ENCODE results near the gene DES.

The DES gene

DNA sequence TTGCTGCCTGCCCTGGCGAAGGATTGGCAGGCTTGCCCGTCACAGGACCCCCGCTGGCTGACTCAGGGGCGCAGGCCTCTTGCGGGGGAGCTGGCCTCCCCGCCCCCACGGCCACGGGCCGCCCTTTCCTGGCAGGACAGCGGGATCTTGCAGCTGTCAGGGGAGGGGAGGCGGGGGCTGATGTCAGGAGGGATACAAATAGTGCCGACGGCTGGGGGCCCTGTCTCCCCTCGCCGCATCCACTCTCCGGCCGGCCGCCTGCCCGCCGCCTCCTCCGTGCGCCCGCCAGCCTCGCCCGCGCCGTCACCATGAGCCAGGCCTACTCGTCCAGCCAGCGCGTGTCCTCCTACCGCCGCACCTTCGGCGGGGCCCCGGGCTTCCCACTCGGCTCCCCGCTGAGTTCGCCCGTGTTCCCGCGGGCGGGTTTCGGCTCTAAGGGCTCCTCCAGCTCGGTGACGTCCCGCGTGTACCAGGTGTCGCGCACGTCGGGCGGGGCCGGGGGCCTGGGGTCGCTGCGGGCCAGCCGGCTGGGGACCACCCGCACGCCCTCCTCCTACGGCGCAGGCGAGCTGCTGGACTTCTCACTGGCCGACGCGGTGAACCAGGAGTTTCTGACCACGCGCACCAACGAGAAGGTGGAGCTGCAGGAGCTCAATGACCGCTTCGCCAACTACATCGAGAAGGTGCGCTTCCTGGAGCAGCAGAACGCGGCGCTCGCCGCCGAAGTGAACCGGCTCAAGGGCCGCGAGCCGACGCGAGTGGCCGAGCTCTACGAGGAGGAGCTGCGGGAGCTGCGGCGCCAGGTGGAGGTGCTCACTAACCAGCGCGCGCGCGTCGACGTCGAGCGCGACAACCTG lies at the start of gene DES:
Gene DES, plus strand, starts transcription at position 223 of the 857 bp plus-strand sequence. Its CDS starts 86 bp downstream, at position 309.
- peak; percentile 40 for DNase-seq (ENCODE audit: low read depth)
- TF ChIP-seq, protein P1, sequence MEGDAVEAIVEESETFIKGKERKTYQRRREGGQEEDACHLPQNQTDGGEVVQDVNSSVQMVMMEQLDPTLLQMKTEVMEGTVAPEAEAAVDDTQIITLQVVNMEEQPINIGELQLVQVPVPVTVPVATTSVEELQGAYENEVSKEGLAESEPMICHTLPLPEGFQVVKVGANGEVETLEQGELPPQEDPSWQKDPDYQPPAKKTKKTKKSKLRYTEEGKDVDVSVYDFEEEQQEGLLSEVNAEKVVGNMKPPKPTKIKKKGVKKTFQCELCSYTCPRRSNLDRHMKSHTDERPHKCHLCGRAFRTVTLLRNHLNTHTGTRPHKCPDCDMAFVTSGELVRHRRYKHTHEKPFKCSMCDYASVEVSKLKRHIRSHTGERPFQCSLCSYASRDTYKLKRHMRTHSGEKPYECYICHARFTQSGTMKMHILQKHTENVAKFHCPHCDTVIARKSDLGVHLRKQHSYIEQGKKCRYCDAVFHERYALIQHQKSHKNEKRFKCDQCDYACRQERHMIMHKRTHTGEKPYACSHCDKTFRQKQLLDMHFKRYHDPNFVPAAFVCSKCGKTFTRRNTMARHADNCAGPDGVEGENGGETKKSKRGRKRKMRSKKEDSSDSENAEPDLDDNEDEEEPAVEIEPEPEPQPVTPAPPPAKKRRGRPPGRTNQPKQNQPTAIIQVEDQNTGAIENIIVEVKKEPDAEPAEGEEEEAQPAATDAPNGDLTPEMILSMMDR (conservative IDR thresholded peaks at IDR 0.05; ENCODE audit: low read depth, low read length), result peak; percentile 13
- H3K4me3 ChIP-seq (ENCODE audit: low read depth, low read length), result peak within 1 kb of the TSS; percentile 34

DNA sequence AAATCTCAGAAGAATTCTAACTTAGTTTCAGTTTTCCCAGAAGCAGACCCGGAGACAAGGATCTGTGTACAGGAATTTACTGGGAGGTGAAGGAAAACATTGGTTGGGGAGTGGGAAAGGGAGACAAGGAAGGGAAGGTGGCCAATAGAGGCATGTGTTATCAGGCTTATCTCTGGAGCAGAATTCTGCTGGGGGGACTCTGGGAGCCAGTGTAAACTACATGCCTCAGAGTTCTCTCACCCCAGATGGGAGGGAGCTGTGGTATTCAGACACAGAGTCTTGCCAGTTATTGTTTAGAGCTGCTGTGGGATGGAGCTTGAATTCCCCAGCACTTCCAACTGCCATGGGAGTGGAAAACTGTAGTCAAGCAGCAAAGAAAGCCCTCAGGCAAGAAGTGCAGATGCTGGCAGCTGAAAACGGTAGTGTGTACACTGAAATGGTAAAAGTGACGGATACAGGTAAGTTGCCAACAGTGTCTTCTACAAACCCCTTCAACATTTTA lies 49.4 kb upstream of the DES start:
- H3K4me3 ChIP-seq (ENCODE audit: low read depth, low read length), result peak overlapping the region; percentile 43
- TF ChIP-seq, protein P1 (conservative IDR thresholded peaks at IDR 0.05; ENCODE audit: low read depth, low read length), result no peak
- DNase-seq (ENCODE audit: low read depth), result peak; percentile 85

DNA sequence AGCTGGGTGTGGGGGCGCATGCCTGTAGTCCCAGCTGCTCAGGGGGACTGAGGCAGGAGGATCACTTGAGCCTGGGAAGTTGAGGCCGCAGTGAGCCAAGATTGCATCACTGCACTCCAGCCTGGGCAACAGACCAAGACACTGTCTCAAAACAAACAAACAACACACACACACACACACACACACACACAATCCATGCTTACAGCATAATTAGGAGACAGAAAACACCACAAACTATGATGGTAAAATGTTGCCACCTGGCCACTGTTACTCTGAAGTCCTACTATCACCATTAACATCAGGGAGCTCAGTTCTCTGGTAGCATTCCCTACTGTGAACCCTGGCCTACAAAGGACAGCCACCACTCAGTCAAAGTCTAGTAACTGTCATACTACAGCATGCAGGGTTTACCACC lies 48.7 kb upstream of the DES start:
- H3K4me3 ChIP-seq (ENCODE audit: low read depth, low read length), result no peak overlapping the region
- TF ChIP-seq, protein P1 (conservative IDR thresholded peaks at IDR 0.05; ENCODE audit: low read depth, low read length), result no peak
- DNase-seq (ENCODE audit: low read depth), result peak; percentile 84

DNA sequence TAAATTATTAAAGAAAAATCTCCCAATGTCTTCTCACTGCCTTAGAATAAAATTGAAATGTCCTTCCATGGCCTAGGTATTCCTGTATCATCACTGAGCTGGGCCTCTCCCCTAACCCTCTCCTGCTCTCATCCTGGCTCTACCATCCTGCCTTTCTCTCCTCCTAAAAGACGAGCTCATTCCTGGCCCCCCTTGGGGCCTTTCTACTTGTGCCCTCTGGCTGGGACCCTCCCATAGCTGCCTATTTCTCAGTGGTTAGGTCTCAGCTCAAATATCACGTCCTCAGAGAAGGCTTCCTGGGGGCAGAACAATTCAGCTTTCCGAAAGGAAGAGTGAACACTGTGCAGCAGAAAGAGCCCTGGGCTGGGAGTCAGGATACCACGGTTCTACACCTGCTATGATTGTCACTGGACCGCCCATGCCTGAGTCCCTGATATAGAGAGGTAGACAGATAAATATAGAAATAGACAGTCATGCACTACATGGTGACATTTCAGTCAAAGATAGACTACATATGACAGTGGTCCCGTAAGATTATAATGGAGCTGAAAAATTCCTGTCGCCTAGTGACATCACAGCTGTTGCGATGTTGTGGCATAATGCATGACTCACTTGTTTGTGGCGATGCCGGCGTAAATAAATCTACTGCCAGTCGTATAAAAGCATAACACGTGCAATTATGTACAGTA lies 39.9 kb upstream of the DES start:
- H3K4me3 ChIP-seq (ENCODE audit: low read depth, low read length), result no peak overlapping the region
- TF ChIP-seq, protein P1 (conservative IDR thresholded peaks at IDR 0.05; ENCODE audit: low read depth, low read length), result no peak
- no peak for DNase-seq (ENCODE audit: low read depth)

DNA sequence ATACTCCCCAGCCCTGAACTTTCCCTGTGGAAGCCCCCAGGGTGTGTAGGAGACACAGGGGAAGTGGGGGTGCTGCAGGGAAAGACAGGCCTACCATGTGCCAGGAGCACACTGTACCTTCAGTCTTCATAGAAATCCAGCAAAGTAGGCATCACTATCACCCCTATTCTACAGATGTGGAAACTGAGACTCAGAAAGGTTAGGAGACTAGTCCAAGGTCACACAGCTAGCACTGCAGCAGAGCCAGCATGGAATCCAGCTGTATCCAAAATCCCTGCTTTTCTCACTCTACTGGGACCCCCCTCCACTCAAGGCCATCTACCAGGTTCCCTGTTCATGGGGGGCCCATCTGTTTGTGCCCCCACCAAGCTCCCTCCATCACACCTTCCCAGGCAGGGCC lies 37.3 kb upstream of the DES start:
- TF ChIP-seq, protein P1 (conservative IDR thresholded peaks at IDR 0.05; ENCODE audit: low read depth, low read length), result no peak
- H3K4me3 ChIP-seq (ENCODE audit: low read depth, low read length), result no peak overlapping the region
- no peak for DNase-seq (ENCODE audit: low read depth)

DNA sequence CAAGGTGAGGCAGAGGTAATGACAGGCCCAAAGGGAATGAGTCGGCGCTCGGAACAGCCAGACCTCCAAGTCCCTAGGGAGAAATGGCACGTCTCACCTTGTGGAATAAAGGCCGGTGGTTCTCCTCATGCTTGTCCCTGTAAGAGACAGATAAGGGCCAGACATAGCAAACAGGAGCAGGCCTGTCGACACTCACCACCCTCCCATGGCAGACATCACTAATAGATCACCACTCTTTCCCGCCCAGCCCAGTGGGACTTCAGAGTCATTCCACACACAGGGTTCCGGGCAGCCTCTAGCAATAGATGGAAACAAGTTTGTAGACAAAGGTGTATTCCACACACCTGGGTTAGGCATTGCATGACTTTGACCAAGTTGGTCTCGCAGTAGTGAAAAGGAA lies 36.7 kb upstream of the DES start:
- TF ChIP-seq, protein P1 (conservative IDR thresholded peaks at IDR 0.05; ENCODE audit: low read depth, low read length), result no peak
- DNase-seq (ENCODE audit: low read depth), result no peak
- no peak overlapping the region for H3K4me3 ChIP-seq (ENCODE audit: low read depth, low read length)
